Choroid plexus epithelial cell (primary cell): ENCODE data around the gene MOV10L1.

Experiments
- DNase-seq: peaks from one replicate; pipeline ENCODE4 v3.0.0-alpha.2; 2010; ENCODE audit warnings: low read depth
- H3K4me3 ChIP-seq: 2 replicates; pipeline ENCODE4 v1.5.1; 2011; ENCODE audit warnings: low read depth, mild to moderate bottlenecking, control low read depth, low read length, moderate library complexity
- TF ChIP-seq, protein P1 (sequence below): conservative IDR thresholded peaks from 2 replicates; pipeline ENCODE4 v1.5.1; 2011; ENCODE audit warnings: low read depth, mild to moderate bottlenecking, control low read depth, inconsistent platforms, low read length, moderate library complexity

The MOV10L1 gene

DNA sequence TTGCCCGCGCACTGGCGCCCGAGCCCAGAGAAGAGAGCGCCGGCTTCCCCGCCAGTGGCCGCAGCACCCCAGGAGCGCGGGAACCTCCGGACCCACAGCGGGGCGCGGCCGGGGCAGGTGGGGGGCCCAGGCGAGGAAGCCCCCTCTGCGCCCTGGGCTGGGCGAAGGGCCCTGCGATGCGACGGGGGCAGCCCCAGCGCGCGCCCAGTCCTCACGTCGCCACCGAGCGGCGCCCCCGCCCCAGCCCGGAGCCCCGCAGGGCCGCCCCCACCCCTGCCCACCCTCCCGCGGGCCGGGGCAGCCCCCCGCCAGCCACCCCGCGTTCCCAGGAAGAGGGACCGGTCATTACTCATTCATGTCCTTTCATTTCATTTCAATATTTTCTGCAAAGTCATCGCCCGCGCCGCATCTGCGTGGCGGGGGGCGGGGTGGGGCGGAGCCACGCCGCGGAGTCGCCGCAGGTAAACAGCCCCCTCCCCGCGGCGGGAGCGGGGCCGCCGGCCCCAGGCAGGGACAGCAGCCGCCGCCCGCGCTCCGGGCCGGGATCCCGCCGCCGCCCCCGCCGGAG is 80.1 kb downstream of the MOV10L1 start:
- TF ChIP-seq, protein P1, sequence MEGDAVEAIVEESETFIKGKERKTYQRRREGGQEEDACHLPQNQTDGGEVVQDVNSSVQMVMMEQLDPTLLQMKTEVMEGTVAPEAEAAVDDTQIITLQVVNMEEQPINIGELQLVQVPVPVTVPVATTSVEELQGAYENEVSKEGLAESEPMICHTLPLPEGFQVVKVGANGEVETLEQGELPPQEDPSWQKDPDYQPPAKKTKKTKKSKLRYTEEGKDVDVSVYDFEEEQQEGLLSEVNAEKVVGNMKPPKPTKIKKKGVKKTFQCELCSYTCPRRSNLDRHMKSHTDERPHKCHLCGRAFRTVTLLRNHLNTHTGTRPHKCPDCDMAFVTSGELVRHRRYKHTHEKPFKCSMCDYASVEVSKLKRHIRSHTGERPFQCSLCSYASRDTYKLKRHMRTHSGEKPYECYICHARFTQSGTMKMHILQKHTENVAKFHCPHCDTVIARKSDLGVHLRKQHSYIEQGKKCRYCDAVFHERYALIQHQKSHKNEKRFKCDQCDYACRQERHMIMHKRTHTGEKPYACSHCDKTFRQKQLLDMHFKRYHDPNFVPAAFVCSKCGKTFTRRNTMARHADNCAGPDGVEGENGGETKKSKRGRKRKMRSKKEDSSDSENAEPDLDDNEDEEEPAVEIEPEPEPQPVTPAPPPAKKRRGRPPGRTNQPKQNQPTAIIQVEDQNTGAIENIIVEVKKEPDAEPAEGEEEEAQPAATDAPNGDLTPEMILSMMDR, result no peak
- H3K4me3 ChIP-seq, result peak overlapping the region; percentile 46
- no peak for DNase-seq

DNA sequence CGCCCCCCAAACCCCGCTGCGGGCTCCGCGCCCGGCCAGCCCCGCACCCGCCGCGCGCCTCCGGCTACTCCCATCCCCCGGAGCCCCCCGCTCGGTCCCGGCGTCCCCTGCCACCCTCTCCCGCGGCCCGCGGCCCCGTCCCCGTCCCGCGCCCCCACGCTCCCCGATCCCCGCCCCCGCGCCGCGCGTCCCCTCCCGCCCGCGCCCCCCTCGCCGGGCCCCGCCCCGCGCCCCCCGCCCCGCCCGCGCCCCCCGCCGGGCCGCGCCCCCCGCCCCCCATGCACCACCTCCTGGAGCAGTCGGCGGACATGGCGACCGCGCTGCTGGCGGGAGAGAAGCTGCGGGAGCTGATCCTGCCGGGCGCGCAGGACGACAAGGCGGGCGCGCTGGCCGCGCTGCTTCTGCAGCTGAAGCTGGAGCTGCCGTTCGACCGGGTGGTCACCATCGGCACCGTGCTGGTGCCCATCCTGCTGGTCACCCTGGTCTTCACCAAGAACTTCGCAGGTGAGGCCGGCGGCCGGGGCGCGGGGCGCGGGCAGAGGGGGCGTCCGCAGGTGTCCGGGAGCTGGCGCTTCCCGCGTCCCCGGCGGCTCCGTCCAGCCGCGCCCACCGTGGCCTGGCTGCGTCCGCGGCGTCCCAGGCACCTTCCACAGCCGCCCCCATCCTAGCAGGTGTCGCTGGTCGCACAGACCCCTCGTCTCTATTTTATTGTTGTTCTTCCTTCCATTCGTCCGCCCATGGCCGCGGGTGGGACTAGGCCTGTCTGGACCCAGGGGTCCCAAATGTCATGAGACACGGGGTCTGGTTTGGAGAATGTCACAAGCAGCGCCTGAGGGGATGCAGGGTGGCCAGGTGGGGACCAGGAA is 80.9 kb downstream of the MOV10L1 start, which contains the start of gene PANX2:
PANX2 (plus strand) TSS at position 279 of the 866 bp plus-strand sequence; CDS start at position 279, 0 bp downstream.
- H3K4me3 ChIP-seq, result peak within 1 kb of the TSS; percentile 55
- TF ChIP-seq, protein P1, result no peak
- peak; percentile 25 for DNase-seq

DNA sequence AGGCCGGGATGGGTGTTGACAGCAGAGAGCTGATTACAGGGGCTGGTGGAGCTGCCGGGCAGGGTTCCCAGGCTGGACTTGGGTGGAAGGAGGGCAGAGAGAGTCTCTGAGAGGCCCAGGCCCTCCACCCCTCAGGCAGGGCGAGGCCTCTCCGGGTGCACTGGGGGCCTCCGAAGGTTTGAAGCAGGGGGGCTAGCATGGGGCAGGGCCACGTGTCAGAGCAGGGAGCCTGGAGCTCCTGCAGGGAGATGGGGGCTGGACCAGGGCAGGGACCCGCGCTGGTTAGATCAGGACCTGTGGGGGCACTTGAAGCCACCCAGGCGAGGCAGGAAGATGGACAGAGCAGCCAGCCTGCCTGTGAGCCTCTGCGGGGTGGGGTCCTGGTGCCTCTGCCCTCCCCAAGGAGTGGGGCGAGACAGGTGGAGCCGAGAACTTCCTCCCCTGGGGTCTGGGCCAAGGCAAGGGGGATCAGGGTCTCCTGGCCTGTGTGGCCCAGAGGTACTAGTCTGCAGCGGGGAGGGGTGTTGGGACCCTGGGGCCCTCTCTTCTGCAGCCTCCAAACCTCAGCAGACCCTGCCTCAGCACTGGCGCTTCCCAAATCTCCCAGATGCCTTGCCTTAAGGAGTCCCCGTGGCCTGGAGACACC is 81.6 kb downstream of the MOV10L1 start:
- TF ChIP-seq, protein P1, result no peak
- no peak for DNase-seq
- peak overlapping the region; percentile 55 for H3K4me3 ChIP-seq

DNA sequence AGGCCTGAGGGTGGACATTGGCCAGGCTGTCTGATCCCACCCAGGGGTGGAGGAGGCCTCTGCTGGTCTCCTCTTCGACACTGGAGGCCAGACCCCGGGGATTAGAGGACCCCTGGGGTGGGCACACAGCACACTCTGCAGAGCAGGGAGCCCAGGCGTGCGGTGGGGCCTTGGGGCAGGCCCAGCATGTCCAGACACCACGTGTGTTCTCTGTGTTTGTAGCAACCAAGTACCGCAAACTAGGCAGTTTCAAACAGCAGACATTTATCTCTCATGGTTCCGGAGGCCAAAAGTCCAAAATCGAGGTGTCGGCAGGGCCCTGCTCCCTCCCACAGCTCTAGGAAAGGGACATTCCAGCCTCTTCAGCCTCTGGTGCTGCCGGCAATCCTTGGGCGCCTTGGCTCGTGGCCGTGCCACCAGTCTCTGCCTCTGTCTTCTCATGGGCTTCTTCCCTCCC is 82.2 kb downstream of the MOV10L1 start:
- DNase-seq, result no peak
- H3K4me3 ChIP-seq, result no peak overlapping the region
- TF ChIP-seq, protein P1, result no peak

DNA sequence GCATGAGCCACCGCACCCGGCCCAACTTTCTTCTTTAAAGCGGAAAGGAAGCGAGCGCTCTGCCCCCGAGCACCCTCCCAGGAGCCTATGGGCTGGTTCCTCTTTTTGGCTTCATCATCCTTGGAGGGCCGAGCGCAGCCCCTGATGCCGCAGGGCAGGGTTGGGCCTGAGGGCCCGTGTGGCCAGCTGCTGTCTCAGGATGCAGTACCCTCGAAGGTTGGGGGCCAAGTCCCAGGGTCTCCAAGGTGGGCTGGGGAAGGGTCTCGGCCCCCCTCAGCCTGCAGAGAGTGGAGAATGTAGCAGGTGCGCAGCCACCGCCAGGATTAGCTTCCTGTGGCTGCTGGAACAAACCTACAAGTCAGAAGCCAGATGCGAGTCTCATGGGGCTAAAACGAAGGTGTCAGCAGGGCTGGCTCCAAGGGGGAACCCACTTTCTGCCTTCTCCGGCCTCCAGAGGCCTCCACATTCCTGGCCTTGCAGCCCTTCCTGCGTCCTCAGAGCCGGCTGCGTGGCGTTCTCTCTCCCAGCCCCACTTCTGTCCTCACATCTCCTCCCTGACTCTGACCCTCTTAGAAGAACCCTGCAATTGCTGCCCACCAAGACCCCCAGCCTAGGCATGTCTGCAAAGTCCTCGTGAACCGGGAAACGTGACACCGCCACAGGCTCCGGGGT is 83.6 kb downstream of the MOV10L1 start:
- DNase-seq, result no peak
- no peak overlapping the region for H3K4me3 ChIP-seq
- TF ChIP-seq, protein P1, result no peak

DNA sequence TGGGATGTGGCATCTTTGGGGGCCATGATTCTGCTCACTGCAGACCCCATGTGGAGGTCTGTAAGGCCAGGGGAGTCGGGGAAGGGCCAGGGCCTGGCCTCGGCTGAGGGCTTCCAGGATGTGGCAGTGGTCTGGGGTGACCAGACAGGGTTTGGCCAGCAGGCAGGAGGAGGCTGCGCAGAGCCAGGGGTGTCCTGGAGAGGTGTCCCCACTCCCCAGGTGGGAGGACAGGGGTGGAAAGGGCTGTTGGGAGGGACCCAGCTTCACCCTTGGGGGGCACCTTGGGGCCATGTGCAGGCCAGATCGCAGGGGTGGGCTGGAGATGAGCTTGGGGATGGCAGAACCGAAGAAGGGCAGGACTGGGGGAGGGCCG is 84.2 kb downstream of the MOV10L1 start:
- TF ChIP-seq, protein P1, result no peak
- H3K4me3 ChIP-seq, result no peak overlapping the region
- DNase-seq, result no peak
